Progenitor cell of endocrine pancreas (in vitro differentiated cells): ENCODE data around the gene COL4A5. TPM values are rescaled to one million over a fixed set of nuclear protein-coding genes. Genes with fewer than 3 reads are reported as not detected.
A peak's percentile ranks its signal among the peaks of the same experiment; 100 is the strongest.

ENCODE experiments used
- DNase-seq: peaks from one replicate; pipeline ENCODE4 v3.0.0; 2021; ENCODE audit warnings: low spot score; ENCODE audit not compliant: unreplicated experiment
- H3K27ac Mint-ChIP-seq: 2 replicates; pipeline ENCODE4 v1.8.0; 2021; ENCODE audit warnings: mild to moderate bottlenecking, moderate library complexity, mixed read lengths
- H3K27me3 Mint-ChIP-seq: 2 replicates; pipeline ENCODE4 v1.8.0; 2021; ENCODE audit warnings: mixed read lengths
- H3K36me3 Mint-ChIP-seq: 2 replicates; pipeline ENCODE4 v1.8.0; 2022; ENCODE audit warnings: mixed read lengths; ENCODE audit not compliant: insufficient read depth
- H3K4me1 Mint-ChIP-seq: 2 replicates; pipeline ENCODE4 v1.8.0; 2021; ENCODE audit warnings: low read depth, mixed read lengths
- H3K4me3 Mint-ChIP-seq: 2 replicates; pipeline ENCODE4 v1.8.0; 2021; ENCODE audit warnings: low read depth, mild to moderate bottlenecking, moderate library complexity, mixed read lengths
- H3K9me3 Mint-ChIP-seq: 2 replicates; pipeline ENCODE4 v1.8.0; 2021; ENCODE audit warnings: low read depth, mixed read lengths
- total RNA-seq: library from RNA; stranded (reverse); gene quantifications from 2 replicates; pipeline ENCODE4 v1.2.1, GENCODE V29; 2021
- TF ChIP-seq, protein P1 (sequence below): fragments of 200-600 bp; sonication (generic); IDR thresholded peaks from one replicate; pipeline ENCODE4 v1.5.0; 2021; ENCODE audit warnings: antibody characterized with exemption, mild to moderate bottlenecking; ENCODE audit not compliant: unreplicated experiment

COL4A5 gene
- total RNA-seq, 1 donor from 2014 or later = 276 TPM

- H3K9me3 Mint-ChIP-seq = no peaks in the 10 kb centered on the region
- H3K36me3 Mint-ChIP-seq = peaks cover 2% of the 10 kb centered on the region
- peaks cover 49% of the 10 kb centered on the region for H3K4me1 Mint-ChIP-seq
- H3K27ac Mint-ChIP-seq = peak within 1 kb of the TSS; percentile 97
- H3K27me3 Mint-ChIP-seq = no peaks in the 10 kb centered on the region
- DNase-seq = peak; percentile 35
- TF ChIP-seq, protein P1, sequence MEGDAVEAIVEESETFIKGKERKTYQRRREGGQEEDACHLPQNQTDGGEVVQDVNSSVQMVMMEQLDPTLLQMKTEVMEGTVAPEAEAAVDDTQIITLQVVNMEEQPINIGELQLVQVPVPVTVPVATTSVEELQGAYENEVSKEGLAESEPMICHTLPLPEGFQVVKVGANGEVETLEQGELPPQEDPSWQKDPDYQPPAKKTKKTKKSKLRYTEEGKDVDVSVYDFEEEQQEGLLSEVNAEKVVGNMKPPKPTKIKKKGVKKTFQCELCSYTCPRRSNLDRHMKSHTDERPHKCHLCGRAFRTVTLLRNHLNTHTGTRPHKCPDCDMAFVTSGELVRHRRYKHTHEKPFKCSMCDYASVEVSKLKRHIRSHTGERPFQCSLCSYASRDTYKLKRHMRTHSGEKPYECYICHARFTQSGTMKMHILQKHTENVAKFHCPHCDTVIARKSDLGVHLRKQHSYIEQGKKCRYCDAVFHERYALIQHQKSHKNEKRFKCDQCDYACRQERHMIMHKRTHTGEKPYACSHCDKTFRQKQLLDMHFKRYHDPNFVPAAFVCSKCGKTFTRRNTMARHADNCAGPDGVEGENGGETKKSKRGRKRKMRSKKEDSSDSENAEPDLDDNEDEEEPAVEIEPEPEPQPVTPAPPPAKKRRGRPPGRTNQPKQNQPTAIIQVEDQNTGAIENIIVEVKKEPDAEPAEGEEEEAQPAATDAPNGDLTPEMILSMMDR = no peak
- H3K4me3 Mint-ChIP-seq = peak within 1 kb of the TSS; percentile 100
These were observed 1.5 kb upstream of the COL4A5 start, which contains the start of gene COL4A6 for GRCh38 chrX:108438110-108438623. TSS of gene COL4A6 (minus strand) at chrX:108438422. CDS start at chrX:108438196, 226 bp downstream.

GRCh38 chrX:108439961-108440696 lies 491 bp downstream of the COL4A5 start:
- H3K4me3 Mint-ChIP-seq = peak overlapping the region; percentile 100
- H3K4me1 Mint-ChIP-seq = peaks cover 45% of the 10 kb centered on the region
- H3K9me3 Mint-ChIP-seq = peaks cover 6% of the 10 kb centered on the region
- H3K27me3 Mint-ChIP-seq = no peaks in the 10 kb centered on the region
- TF ChIP-seq, protein P1 = no peak
- H3K36me3 Mint-ChIP-seq = peaks cover 13% of the 10 kb centered on the region
- peak; percentile 17 for DNase-seq
- peak overlapping the region; percentile 97 for H3K27ac Mint-ChIP-seq

GRCh38 chrX:108442901-108443464 lies 3.3 kb downstream of the COL4A5 start:
- Mint-ChIP-seq H3K27me3 (no peaks in the 10 kb centered on the region), H3K27ac (no peak overlapping the region), H3K36me3 (peaks cover 23% of the 10 kb centered on the region), H3K4me1 (peaks cover 32% of the 10 kb centered on the region), H3K9me3 (peaks cover 8% of the 10 kb centered on the region), H3K4me3 (peak overlapping the region; percentile 100)
- no peak for DNase-seq
- TF ChIP-seq, protein P1 = no peak

DNA sequence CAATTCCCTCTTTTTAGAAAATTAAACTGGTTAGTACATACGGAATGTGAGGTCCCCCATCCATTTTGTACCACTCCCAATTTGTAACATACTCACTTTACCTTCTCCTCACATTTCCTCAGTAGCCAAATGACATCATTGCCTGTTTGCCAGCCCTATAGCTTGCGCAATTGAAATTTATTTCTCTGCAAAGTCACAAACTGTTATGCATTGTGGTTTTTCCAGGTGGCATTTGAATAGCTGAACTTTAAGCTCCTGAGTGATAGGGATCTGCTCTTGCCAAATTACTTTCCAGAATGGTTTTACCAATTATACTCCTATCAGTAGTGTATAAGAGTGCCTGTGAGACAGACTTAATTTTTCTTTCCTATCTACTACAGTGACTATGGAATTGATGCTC lies 7.7 kb downstream of the COL4A5 start:
- DNase-seq = no peak
- H3K9me3 Mint-ChIP-seq = peaks cover 13% of the 10 kb centered on the region
- peak overlapping the region; percentile 10 for H3K27ac Mint-ChIP-seq
- H3K4me1 Mint-ChIP-seq = peaks cover 15% of the 10 kb centered on the region
- H3K4me3 Mint-ChIP-seq = no peak overlapping the region
- no peaks in the 10 kb centered on the region for H3K27me3 Mint-ChIP-seq
- peaks cover 31% of the 10 kb centered on the region for H3K36me3 Mint-ChIP-seq
- TF ChIP-seq, protein P1 = no peak

DNA sequence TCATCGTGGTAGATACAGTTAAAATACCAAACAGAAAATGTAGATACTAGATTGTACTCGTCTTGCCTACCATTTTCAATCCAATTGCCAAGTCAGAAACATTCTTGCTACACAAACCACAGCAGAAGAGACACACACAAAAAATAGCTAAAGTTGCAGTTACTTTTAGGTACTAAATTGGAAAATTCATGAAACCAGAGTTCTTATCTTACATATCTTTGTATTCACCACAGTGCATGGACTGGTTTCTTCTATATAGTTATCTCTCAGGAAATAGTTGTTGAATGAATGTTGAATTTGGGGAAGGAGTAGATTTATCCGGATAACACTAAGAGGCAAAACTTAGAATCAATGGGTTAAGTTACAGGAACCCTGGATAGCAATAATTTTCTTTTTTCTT lies 14.2 kb downstream of the COL4A5 start:
- no peak for DNase-seq
- no peak overlapping the region for H3K4me3 Mint-ChIP-seq
- H3K27ac Mint-ChIP-seq = no peak overlapping the region
- H3K27me3 Mint-ChIP-seq = no peaks in the 10 kb centered on the region
- peaks cover 14% of the 10 kb centered on the region for H3K9me3 Mint-ChIP-seq
- H3K36me3 Mint-ChIP-seq = peaks cover 15% of the 10 kb centered on the region
- no peaks in the 10 kb centered on the region for H3K4me1 Mint-ChIP-seq
- TF ChIP-seq, protein P1 = no peak
